ENCODE measurements around the gene TRPV3.

DNA sequence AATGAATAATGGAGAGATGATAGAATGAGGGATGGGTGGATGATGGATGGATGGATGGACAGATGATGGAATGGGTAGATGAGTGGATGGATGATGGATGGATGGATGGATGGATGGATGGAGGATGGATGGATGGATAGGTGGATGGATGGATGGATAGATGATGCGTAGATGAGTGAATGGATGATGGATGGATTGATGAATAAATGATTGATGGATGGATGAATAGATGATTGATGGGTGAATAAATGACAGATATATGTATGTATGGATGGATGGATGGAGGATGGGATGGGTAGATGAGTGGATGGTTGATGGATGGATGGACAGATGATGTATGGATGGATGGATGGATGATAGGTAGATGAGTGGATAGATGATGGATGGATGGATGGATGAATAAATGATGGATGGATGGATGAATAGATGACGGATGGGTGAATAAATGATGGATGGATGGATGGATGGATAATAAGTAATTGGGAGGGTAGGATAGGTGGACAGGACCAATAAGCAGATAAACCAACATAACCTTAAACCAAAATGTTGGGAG is 7.9 kb downstream of the TRPV3 start:
- no peak for TF ChIP-seq EZH2phosphoT487 (IDR thresholded peaks at IDR 0.05; ENCODE audit: borderline replicate concordance, low read length)
- TF ChIP-seq, protein P1, sequence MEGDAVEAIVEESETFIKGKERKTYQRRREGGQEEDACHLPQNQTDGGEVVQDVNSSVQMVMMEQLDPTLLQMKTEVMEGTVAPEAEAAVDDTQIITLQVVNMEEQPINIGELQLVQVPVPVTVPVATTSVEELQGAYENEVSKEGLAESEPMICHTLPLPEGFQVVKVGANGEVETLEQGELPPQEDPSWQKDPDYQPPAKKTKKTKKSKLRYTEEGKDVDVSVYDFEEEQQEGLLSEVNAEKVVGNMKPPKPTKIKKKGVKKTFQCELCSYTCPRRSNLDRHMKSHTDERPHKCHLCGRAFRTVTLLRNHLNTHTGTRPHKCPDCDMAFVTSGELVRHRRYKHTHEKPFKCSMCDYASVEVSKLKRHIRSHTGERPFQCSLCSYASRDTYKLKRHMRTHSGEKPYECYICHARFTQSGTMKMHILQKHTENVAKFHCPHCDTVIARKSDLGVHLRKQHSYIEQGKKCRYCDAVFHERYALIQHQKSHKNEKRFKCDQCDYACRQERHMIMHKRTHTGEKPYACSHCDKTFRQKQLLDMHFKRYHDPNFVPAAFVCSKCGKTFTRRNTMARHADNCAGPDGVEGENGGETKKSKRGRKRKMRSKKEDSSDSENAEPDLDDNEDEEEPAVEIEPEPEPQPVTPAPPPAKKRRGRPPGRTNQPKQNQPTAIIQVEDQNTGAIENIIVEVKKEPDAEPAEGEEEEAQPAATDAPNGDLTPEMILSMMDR (IDR thresholded peaks at IDR 0.05; ENCODE audit: low read depth, low read length, poor library complexity, severe bottlenecking) = no peak
